Neuronal stem cell (in vitro differentiated cells): ENCODE data around the gene FAM114A1.

Experiments
- DNase-seq: peaks from one replicate; pipeline ENCODE4 v3.0.0-alpha.2; 2013; ENCODE audit warnings: low spot score
- H2AFZ ChIP-seq: one replicate; pipeline ENCODE4 v1.6.1; 2013; ENCODE audit warnings: mild to moderate bottlenecking, low read length, inconsistent platforms
- H2AK5ac ChIP-seq: 2 replicates; pipeline ENCODE4 v1.6.1; 2013; ENCODE audit warnings: low read depth, mild to moderate bottlenecking, inconsistent platforms, low read length, moderate library complexity, mixed read lengths
- H2BK120ac ChIP-seq: 2 replicates; pipeline ENCODE4 v1.6.1; 2013; ENCODE audit warnings: low read depth, mild to moderate bottlenecking, inconsistent platforms, low read length, moderate library complexity, mixed read lengths
- H2BK12ac ChIP-seq: one replicate; pipeline ENCODE4 v1.6.1; 2013; ENCODE audit warnings: low read length, inconsistent platforms
- H2BK15ac ChIP-seq: 2 replicates; pipeline ENCODE4 v1.6.1; 2013; ENCODE audit warnings: mild to moderate bottlenecking, low read length, inconsistent platforms, mixed read lengths
- H2BK5ac ChIP-seq: one replicate; pipeline ENCODE4 v1.6.1; 2013; ENCODE audit warnings: inconsistent platforms, mild to moderate bottlenecking, low read length, moderate library complexity
- H3K14ac ChIP-seq: one replicate; pipeline ENCODE4 v1.6.1; 2013; ENCODE audit warnings: low read length, inconsistent platforms
- H3K18ac ChIP-seq: 2 replicates; pipeline ENCODE4 v1.6.1; 2013; ENCODE audit warnings: low read length, inconsistent platforms
- H3K23ac ChIP-seq: 2 replicates; pipeline ENCODE4 v1.6.1; 2013; ENCODE audit warnings: low read depth, mild to moderate bottlenecking, mixed read lengths, low read length, inconsistent platforms; ENCODE audit not compliant: poor library complexity
- H3K27ac ChIP-seq: replicated peaks from 3 replicates; pipeline ENCODE4 v1.5.1; 2013; ENCODE audit warnings: low read length, inconsistent platforms
- H3K27me3 ChIP-seq, 3 experiments: 2 replicates each; pipeline ENCODE4 v1.6.1; 2013; ENCODE audit warnings: low read length in 3 of 3, mild to moderate bottlenecking in 2 of 3, inconsistent platforms in 1 of 3, low read depth in 1 of 3, mixed read lengths in 1 of 3, moderate library complexity in 1 of 3; ENCODE audit not compliant: control insufficient read depth in 3 of 3, insufficient read depth in 3 of 3
- H3K36me3 ChIP-seq, 2 donors: replicated peaks in 1 of 2; 2 replicates each; pipeline ENCODE4 v1.6.1; 2013; ENCODE audit warnings: low read length in 2 of 2; ENCODE audit not compliant: control insufficient read depth in 2 of 2, insufficient read depth in 2 of 2
- H3K4ac ChIP-seq: 2 replicates; pipeline ENCODE4 v1.6.1; 2013; ENCODE audit warnings: inconsistent platforms, mild to moderate bottlenecking, low read length, moderate library complexity
- H3K4me1 ChIP-seq, 2 donors: 1 replicate in 1 of 2; 2 replicates in 1 of 2; pipeline ENCODE4 v1.6.1; 2013; ENCODE audit warnings: low read length in 2 of 2, low read depth in 1 of 2; ENCODE audit not compliant: control insufficient read depth in 2 of 2, insufficient read depth in 1 of 2
- H3K4me2 ChIP-seq: one replicate; pipeline ENCODE4 v1.6.1; 2013; ENCODE audit warnings: mild to moderate bottlenecking, low read length, inconsistent platforms; ENCODE audit not compliant: insufficient read depth, poor library complexity, severe bottlenecking
- H3K4me3 ChIP-seq, 2 donors: 2 replicates each; pipeline ENCODE4 v1.5.1; 2013; ENCODE audit warnings: low read length in 2 of 2, mild to moderate bottlenecking in 2 of 2, inconsistent platforms in 1 of 2, moderate library complexity in 1 of 2
- H3K79me1 ChIP-seq: one replicate; pipeline ENCODE4 v1.6.1; 2013; ENCODE audit warnings: low read depth, mild to moderate bottlenecking, inconsistent platforms, low read length, moderate library complexity
- H3K9ac ChIP-seq: one replicate; pipeline ENCODE4 v1.6.1; 2013; ENCODE audit warnings: mild to moderate bottlenecking, low read depth, low read length, inconsistent platforms; ENCODE audit not compliant: poor library complexity
- H3K9me3 ChIP-seq, 2 donors: replicated peaks in 1 of 2; 2 replicates each; pipeline versions ENCODE3 to v1.6.1; 2013; ENCODE audit warnings: low read length in 2 of 2, mild to moderate bottlenecking in 2 of 2, inconsistent platforms in 1 of 2, low read depth in 1 of 2, mixed read lengths in 1 of 2, moderate library complexity in 1 of 2; ENCODE audit not compliant: control insufficient read depth in 2 of 2, insufficient read depth in 1 of 2
- H4K8ac ChIP-seq: one replicate; pipeline ENCODE4 v1.6.1; 2013; ENCODE audit warnings: low read depth, mild to moderate bottlenecking, inconsistent platforms, low read length, moderate library complexity
- H4K91ac ChIP-seq: one replicate; pipeline ENCODE4 v1.6.1; 2013; ENCODE audit warnings: low read length, low read depth, mild to moderate bottlenecking, inconsistent platforms; ENCODE audit not compliant: poor library complexity
- WGBS, 2 donors: extraction: QIAGEN DNeasy Blood & Tissue Kit; methylation state at CpG; one replicate each; pipeline ENCODE4 v1.1.7; 2013; ENCODE audit warnings: missing lambda C conversion rate in 2 of 2, mixed read lengths in 1 of 2; ENCODE audit not compliant: insufficient read length in 2 of 2, insufficient replicate concordance in 1 of 2; ENCODE audit errors: extremely low coverage in 2 of 2; 5-methylcytosine and 5-hydroxymethylcytosine counted together

The FAM114A1 gene

DNA sequence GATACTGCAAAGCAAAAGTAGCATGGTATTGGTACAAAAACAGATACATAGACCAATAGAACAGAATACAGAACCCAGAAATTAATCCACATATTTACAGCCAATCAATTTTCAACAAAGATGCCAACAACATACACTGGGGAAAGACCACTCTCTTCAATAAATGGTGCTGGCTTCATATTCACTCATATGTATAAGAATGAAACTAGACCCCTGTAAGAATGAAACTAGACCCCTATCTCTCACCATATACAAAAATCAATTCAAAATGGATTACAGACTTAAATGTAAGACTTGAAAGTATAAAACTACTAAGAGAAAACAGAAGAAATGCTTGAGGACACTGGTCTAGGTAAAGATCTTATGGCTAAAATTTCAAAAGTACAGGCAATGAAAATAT, 30.3 kb upstream of the FAM114A1 start:
- no peaks in the 10 kb centered on the region for H3K4me1 ChIP-seq
- no peak for DNase-seq
- no peaks in the 10 kb centered on the region for H3K36me3 ChIP-seq
- no peak overlapping the region for H2AK5ac ChIP-seq
- no peak overlapping the region for H2BK15ac ChIP-seq
- H2BK5ac ChIP-seq, result no peak overlapping the region
- H4K91ac ChIP-seq, result no peak overlapping the region
- no peak overlapping the region for H3K23ac ChIP-seq
- H2BK120ac ChIP-seq, result no peak overlapping the region
- H3K79me1 ChIP-seq, result no peaks in the 10 kb centered on the region
- no peak overlapping the region for H3K27ac ChIP-seq
- H3K9ac ChIP-seq, result no peak overlapping the region
- H3K4ac ChIP-seq, result no peak overlapping the region
- no peaks in the 10 kb centered on the region for H3K9me3 ChIP-seq
- no peak overlapping the region for H2BK12ac ChIP-seq
- H2AFZ ChIP-seq, result no peak overlapping the region
- no peak overlapping the region for H3K14ac ChIP-seq
- no peak overlapping the region for H3K4me3 ChIP-seq
- no peak overlapping the region for H3K18ac ChIP-seq
- H4K8ac ChIP-seq, result no peak overlapping the region
- H3K4me2 ChIP-seq, result no peak overlapping the region
- H3K27me3 ChIP-seq, result peaks cover 0 to 4% (median 0%) of the 10 kb centered on the region in 3 experiments

DNA sequence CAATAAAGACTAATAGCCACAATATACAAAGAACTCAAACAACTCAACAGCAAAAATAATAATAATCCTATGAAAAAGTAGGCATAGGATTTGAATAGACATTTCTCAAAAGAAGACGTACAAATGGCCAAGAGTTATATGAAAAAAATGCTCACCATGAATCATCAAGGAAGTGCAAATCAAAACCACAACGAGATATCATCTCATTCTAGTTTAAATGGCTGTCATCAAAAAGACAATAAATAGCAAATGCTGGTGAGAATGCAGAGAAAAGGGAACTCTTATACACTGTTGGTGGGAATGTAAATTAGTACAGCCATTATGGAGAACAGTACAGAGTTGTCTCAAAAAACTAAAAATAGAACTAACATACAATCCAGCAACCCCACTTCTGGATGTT, 29.8 kb upstream of the FAM114A1 start:
- no peak overlapping the region for H4K8ac ChIP-seq
- H3K9ac ChIP-seq, result no peak overlapping the region
- H2AK5ac ChIP-seq, result no peak overlapping the region
- H3K23ac ChIP-seq, result no peak overlapping the region
- H2BK12ac ChIP-seq, result no peak overlapping the region
- no peaks in the 10 kb centered on the region for H3K4me1 ChIP-seq
- no peak overlapping the region for H2AFZ ChIP-seq
- no peak overlapping the region for H2BK15ac ChIP-seq
- H4K91ac ChIP-seq, result no peak overlapping the region
- no peak overlapping the region for H2BK120ac ChIP-seq
- no peaks in the 10 kb centered on the region for H3K79me1 ChIP-seq
- H3K9me3 ChIP-seq, result no peaks in the 10 kb centered on the region
- H3K14ac ChIP-seq, result no peak overlapping the region
- no peak overlapping the region for H3K4ac ChIP-seq
- no peak overlapping the region for H3K18ac ChIP-seq
- peaks cover 0 to 4% (median 0%) of the 10 kb centered on the region in 3 experiments for H3K27me3 ChIP-seq
- no CpG with 5 or more reads among the region's 2 CpGs for WGBS, 2 donors
- DNase-seq, result no peak
- H3K27ac ChIP-seq, result no peak overlapping the region
- H3K4me3 ChIP-seq, result no peak overlapping the region
- no peaks in the 10 kb centered on the region for H3K36me3 ChIP-seq
- no peak overlapping the region for H3K4me2 ChIP-seq
- H2BK5ac ChIP-seq, result no peak overlapping the region

DNA sequence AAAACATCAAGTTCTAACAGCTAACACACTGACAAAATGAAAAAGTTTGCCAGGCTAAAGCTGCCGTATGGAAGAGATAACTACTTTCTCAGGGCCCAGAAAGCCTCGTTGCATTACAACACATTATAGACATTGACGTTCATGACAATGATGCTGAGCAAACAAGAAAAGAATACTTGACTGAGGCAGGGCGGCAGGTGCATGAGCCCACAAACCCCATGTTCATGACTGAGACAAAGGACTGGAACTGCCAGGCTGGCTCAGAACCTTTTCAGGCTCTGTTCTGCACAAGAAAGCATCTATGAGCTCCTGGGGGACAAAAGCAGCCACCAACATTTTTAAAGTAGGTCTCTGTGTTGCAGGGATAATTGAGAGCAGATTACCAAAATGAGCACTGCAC, 24.6 kb upstream of the FAM114A1 start:
- no peak overlapping the region for H2BK12ac ChIP-seq
- H3K4me3 ChIP-seq, result no peak overlapping the region
- no peak overlapping the region for H2BK120ac ChIP-seq
- H3K4me2 ChIP-seq, result no peak overlapping the region
- no peak overlapping the region for H4K8ac ChIP-seq
- H3K9me3 ChIP-seq, result no peaks in the 10 kb centered on the region
- no peaks in the 10 kb centered on the region for H3K79me1 ChIP-seq
- H3K18ac ChIP-seq, result no peak overlapping the region
- H2BK15ac ChIP-seq, result no peak overlapping the region
- H3K36me3 ChIP-seq, result no peaks in the 10 kb centered on the region
- no peak overlapping the region for H3K14ac ChIP-seq
- no peak overlapping the region for H2BK5ac ChIP-seq
- H2AK5ac ChIP-seq, result no peak overlapping the region
- WGBS, 2 donors, result no CpG with 5 or more reads among the region's 4 CpGs
- H3K23ac ChIP-seq, result no peak overlapping the region
- DNase-seq, result no peak
- H4K91ac ChIP-seq, result no peak overlapping the region
- H2AFZ ChIP-seq, result no peak overlapping the region
- peaks cover 0 to 4% (median 0%) of the 10 kb centered on the region in 3 experiments for H3K27me3 ChIP-seq
- H3K27ac ChIP-seq, result no peak overlapping the region
- H3K9ac ChIP-seq, result no peak overlapping the region
- no peaks in the 10 kb centered on the region for H3K4me1 ChIP-seq
- H3K4ac ChIP-seq, result no peak overlapping the region

DNA sequence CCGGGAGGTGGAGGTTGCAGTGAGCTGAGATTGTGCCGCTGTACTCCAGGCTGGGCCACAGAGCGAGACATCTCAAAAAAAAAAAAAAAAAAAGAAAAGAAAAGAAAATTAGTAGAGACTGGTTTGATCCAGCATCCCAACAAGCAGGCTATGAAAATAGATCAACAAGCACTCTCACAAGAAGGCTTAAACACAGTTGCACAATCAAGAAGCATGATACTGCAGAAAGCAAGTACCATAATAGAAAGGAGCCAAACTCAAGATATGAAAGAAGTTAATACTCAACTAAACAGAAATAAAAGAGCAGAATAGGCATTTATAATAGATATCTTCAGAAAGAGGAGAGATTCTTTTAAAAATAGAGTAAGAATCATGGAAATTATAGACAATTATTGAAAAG, 21.6 kb upstream of the FAM114A1 start:
- no peak overlapping the region for H3K18ac ChIP-seq
- no peaks in the 10 kb centered on the region for H3K4me1 ChIP-seq
- H3K27me3 ChIP-seq, result peaks cover 0 to 4% (median 0%) of the 10 kb centered on the region in 3 experiments
- no peak overlapping the region for H3K27ac ChIP-seq
- H2BK12ac ChIP-seq, result no peak overlapping the region
- no peak overlapping the region for H2AFZ ChIP-seq
- no peak overlapping the region for H4K8ac ChIP-seq
- H3K9me3 ChIP-seq, result no peaks in the 10 kb centered on the region
- no peak overlapping the region for H2BK5ac ChIP-seq
- no CpG with 5 or more reads among the region's 3 CpGs for WGBS, 2 donors
- no peak overlapping the region for H2AK5ac ChIP-seq
- no peak overlapping the region for H3K23ac ChIP-seq
- no peak overlapping the region for H3K4ac ChIP-seq
- H3K9ac ChIP-seq, result no peak overlapping the region
- no peaks in the 10 kb centered on the region for H3K79me1 ChIP-seq
- H3K36me3 ChIP-seq, result no peaks in the 10 kb centered on the region
- no peak overlapping the region for H2BK120ac ChIP-seq
- no peak for DNase-seq
- no peak overlapping the region for H4K91ac ChIP-seq
- H3K14ac ChIP-seq, result no peak overlapping the region
- no peak overlapping the region for H2BK15ac ChIP-seq
- no peak overlapping the region for H3K4me2 ChIP-seq
- no peak overlapping the region for H3K4me3 ChIP-seq
